Thyroid gland (tissue), 4 donors: ENCODE data around the gene PTPRE. TPM values are rescaled to one million over a fixed set of nuclear protein-coding genes. Genes with fewer than 3 reads are reported as not detected.

Experiments used
- DNase-seq, 2 donors: peaks; one replicate each; pipeline ENCODE4 v3.0.0-alpha.2; 2019
- H3K27ac ChIP-seq, 3 donors: fragments of 200-600 bp; sonication (generic); 1 replicate in 2 of 3; 2 replicates in 1 of 3; pipeline ENCODE4 v1.5.1; 2016 to 2019; ENCODE audit warnings: mild to moderate bottlenecking in 1 of 3, moderate library complexity in 1 of 3
- H3K27me3 ChIP-seq: fragments of 200-600 bp; sonication (generic); one replicate; pipeline ENCODE4 v1.5.1; 2019
- H3K36me3 ChIP-seq, 2 donors: fragments of 200-600 bp; sonication (generic); one replicate each; pipeline ENCODE4 v1.5.1; 2016 to 2019
- H3K4me1 ChIP-seq, 2 donors: fragments of 200-600 bp; sonication (generic); one replicate each; pipeline ENCODE4 v1.5.1; 2017 to 2019
- H3K4me3 ChIP-seq, 3 donors: fragments of 200-600 bp; sonication (generic); replicated peaks in 1 of 3; 1 replicate in 2 of 3; 2 replicates in 1 of 3; pipeline ENCODE4 v1.5.1; 2016; ENCODE audit warnings: mild to moderate bottlenecking in 1 of 3
- H3K9me3 ChIP-seq: fragments of 200-600 bp; sonication (generic); one replicate; pipeline ENCODE4 v1.5.1; 2017
- CTCF ChIP-seq, 6 experiments: fragments of 200-600 bp in 3 of 6; fragments of 450-650 bp in 3 of 6; sonication (generic) in 3 of 6; IDR thresholded peaks; one replicate each; pipeline ENCODE4 v1.5.1; 2016 to 2019; ENCODE audit warnings: antibody characterized with exemption in 6 of 6, mild to moderate bottlenecking in 2 of 6, inconsistent platforms in 1 of 6, moderate library complexity in 1 of 6
- POLR2A ChIP-seq, 2 donors: fragments of 450-650 bp; IDR thresholded peaks; one replicate each; pipeline ENCODE4 v1.6.1; 2017; ENCODE audit warnings: antibody characterized with exemption in 2 of 2, mild to moderate bottlenecking in 2 of 2, moderate library complexity in 1 of 2
- WGBS, 2 donors: methylation state at CpG; one replicate each; pipeline ENCODE4 v1.1.5; 2017; 5-methylcytosine and 5-hydroxymethylcytosine counted together
- intact Hi-C: fragments of 100-400 bp; cut with DNase I; formaldehyde crosslinking; loops from one replicate; pipeline ENCODE4 v1.15.1; 2023
- total RNA-seq, 4 donors: library from RNA; depleted of rRNA; stranded (reverse); fragments of >200 nt; gene quantifications; one replicate each; pipeline ENCODE4 v1.2.3, GENCODE V29; 2016

Gene PTPRE
- total RNA-seq, 4 donors from 2014 or later: 16.8 to 25.0 (median 19.4) TPM

DNA sequence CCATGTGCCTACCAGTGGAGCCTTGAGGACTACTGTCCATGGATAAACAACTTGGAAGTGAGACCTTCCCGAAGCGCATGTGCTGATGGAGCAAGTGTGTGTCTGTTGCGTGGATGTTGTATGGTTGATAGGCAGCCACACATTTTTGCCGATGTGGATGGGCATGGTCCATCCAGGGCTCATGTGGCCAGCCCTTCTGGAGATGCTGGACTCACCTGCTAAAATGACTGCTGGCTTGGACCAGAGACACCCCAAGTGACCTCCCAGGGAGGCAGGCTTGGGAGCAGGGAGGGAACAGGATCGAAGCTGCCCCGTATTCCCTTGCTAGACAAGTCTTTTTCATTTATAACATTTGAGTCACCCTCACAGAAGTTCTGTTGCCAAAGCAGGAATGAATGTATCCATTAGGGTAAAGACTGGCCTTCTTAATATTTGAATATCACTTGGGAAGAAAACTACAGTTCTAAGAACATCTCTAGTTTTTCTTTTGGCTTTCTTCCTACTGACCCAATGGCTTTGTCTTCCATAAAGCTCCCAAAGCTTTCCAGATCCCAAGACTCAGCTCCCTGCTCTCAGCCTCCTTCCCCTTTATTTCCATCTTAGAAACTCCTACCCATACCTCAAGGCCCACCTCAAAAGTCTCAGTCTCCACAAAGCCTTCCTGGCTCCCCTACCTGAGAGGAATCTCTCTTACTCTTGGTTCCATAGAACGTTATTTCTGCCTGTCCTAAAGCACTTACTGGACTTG is 3.0 kb downstream of the PTPRE start:
- Histone ChIP-seq H3K27ac (no peak overlapping the region), H3K27me3 (no peaks in the 10 kb centered on the region), H3K36me3 (no peaks in the 10 kb centered on the region), H3K4me3 (no peak overlapping the region), H3K4me1 (peaks cover 3 to 9% of the 10 kb centered on the region in 2 donors), H3K9me3 (no peaks in the 10 kb centered on the region)
- WGBS, 2 donors: 77 to 88% methylated on average over 7 of the region's 7 CpGs
- TF ChIP-seq CTCF (IDR thresholded peaks at IDR 0.05) (no peak), POLR2A (IDR thresholded peaks at IDR 0.05) (no peak)
- no peak for DNase-seq
- intact Hi-C loops: no loop called here

GRCh38 chr10:127910464-127910770 is 3.5 kb downstream of the PTPRE start:
- H3K9me3 ChIP-seq: no peaks in the 10 kb centered on the region
- H3K4me1 ChIP-seq: peaks cover 3 to 9% of the 10 kb centered on the region in 2 donors
- DNase-seq: no peak
- TF ChIP-seq POLR2A (IDR thresholded peaks at IDR 0.05) (no peak), CTCF (IDR thresholded peaks at IDR 0.05) (no peak)
- WGBS, 2 donors: 57 to 97% methylated on average over 2 of the region's 2 CpGs
- no peaks in the 10 kb centered on the region for H3K27me3 ChIP-seq
- H3K27ac ChIP-seq: no peak overlapping the region
- no peaks in the 10 kb centered on the region for H3K36me3 ChIP-seq
- no peak overlapping the region for H3K4me3 ChIP-seq
- intact Hi-C loops: no loop called here

DNA sequence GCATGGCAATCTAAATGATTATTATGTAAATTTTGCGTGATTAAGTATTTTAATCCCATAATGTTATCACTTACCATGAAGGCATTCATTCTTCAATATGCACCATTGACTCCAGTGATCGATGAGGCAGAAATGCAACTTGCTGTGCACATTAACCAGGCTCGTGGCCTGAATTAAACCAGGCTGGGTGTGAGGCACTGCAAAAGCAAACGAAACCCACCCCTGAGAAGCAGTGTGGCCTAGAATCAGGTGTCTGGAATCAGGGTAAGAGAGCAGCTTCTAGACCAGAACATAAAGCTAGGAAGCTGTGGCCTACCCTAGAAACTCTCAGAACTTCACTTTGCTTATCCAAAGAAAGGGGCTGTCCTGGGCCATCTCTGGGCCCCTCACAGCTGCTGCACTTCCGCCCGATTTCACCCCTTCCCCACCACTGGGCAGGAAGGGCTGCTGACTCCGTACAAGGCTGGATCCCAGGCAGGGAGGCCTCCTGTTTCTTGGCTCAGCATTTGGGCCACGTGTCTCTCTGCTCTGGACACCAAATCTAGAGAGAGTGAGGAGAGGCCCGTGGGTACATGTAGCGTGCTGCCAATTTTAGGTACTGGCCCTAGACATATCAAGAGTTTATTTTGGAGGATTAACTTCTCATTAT is 4.4 kb downstream of the PTPRE start:
- Histone ChIP-seq H3K36me3 (no peaks in the 10 kb centered on the region), H3K27me3 (no peaks in the 10 kb centered on the region), H3K4me3 (no peak overlapping the region), H3K27ac (no peak overlapping the region), H3K9me3 (no peaks in the 10 kb centered on the region), H3K4me1 (peaks cover 3 to 9% of the 10 kb centered on the region in 2 donors)
- 67 to 74% methylated on average over 10 of the region's 10 CpGs for WGBS, 2 donors
- TF ChIP-seq POLR2A (IDR thresholded peaks at IDR 0.05): no peak
- no peak for TF ChIP-seq CTCF (IDR thresholded peaks at IDR 0.05)
- DNase-seq: no peak
- intact Hi-C loops: no loop called here

GRCh38 chr10:127911867-127912257 is 5.0 kb downstream of the PTPRE start:
- Histone ChIP-seq H3K27me3 (no peaks in the 10 kb centered on the region), H3K4me1 (peaks cover 3 to 9% of the 10 kb centered on the region in 2 donors), H3K36me3 (no peaks in the 10 kb centered on the region), H3K9me3 (no peaks in the 10 kb centered on the region), H3K4me3 (no peak overlapping the region), H3K27ac (no peak overlapping the region)
- DNase-seq: no peak
- WGBS, 2 donors: 73 to 87% methylated on average over 4 of the region's 4 CpGs
- no peak for TF ChIP-seq CTCF (IDR thresholded peaks at IDR 0.05)
- TF ChIP-seq POLR2A (IDR thresholded peaks at IDR 0.05): no peak
- intact Hi-C loops: no loop called here

GRCh38 chr10:127912607-127913367 is 5.9 kb downstream of the PTPRE start:
- H3K9me3 ChIP-seq: no peaks in the 10 kb centered on the region
- H3K4me3 ChIP-seq: no peak overlapping the region
- no peak for TF ChIP-seq POLR2A (IDR thresholded peaks at IDR 0.05)
- TF ChIP-seq CTCF (IDR thresholded peaks at IDR 0.05): no peak
- 90 to 95% methylated on average over 12 of the region's 12 CpGs for WGBS, 2 donors
- intact Hi-C loops: no loop called here
- H3K36me3 ChIP-seq: no peaks in the 10 kb centered on the region
- peaks cover under 1% of the 10 kb centered on the region in 2 donors for H3K4me1 ChIP-seq
- H3K27me3 ChIP-seq: no peaks in the 10 kb centered on the region
- no peak for DNase-seq
- no peak overlapping the region for H3K27ac ChIP-seq
